Measurements from ENCODE around the gene PDPK1.
"Not testable (repeated sequence)": the region's sequence is repeated elsewhere in the genome, so short reads cannot be mapped to it uniquely, and the experiment has no call there.

DNA sequence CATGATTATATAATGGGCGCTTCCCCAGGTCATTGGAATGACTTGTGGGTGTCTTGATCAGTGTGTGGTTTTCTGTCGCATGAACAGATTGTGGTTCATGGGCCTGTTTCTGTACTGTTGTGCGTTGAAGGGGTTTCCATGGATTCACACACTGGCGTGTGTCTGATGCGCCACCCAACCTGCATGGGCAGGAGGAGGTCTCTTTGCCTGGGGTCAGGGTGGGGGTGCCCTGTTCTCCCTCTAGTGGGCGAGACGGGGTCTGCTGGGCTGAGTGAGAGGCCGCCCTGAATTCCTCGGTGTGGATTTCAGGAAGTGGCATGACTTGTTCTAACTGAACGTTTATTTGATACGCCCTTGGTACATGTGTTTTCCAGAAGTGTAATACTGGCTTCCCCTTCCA, 42.3 kb downstream of the PDPK1 start:
- not testable (repeated sequence) for TF ChIP-seq CTCF (IDR thresholded peaks at IDR 0.05; ENCODE audit: low read depth, low read length, poor library complexity, severe bottlenecking); EZH2phosphoT487 (IDR thresholded peaks at IDR 0.05; ENCODE audit: borderline replicate concordance, low read length)
